ENCODE results near the gene NUBPL.

Gene NUBPL

GRCh38 chr14:31561155-31561846 lies at the start of gene NUBPL:
TSS of gene NUBPL (plus strand) at chr14:31561404. CDS start at chr14:31561440, 36 bp downstream.
- peak; percentile 96 for DNase-seq

GRCh38 chr14:31527087-31527486 lies 34.1 kb upstream of the NUBPL start:
- DNase-seq = no peak

GRCh38 chr14:31527546-31527945 lies 33.7 kb upstream of the NUBPL start:
- DNase-seq = no peak

GRCh38 chr14:31529053-31529452 lies 32.2 kb upstream of the NUBPL start:
- DNase-seq = no peak

- no peak for DNase-seq
Measured at GRCh38 chr14:31530136-31530535, 31.1 kb upstream of the NUBPL start.

GRCh38 chr14:31536201-31536960 lies 24.8 kb upstream of the NUBPL start:
- DNase-seq = no peak

- DNase-seq = no peak
Measured at GRCh38 chr14:31541702-31542101, 19.5 kb upstream of the NUBPL start.

- DNase-seq = no peak
Measured at GRCh38 chr14:31543969-31544799, 17.0 kb upstream of the NUBPL start.

- DNase-seq = no peak
Measured at GRCh38 chr14:31544816-31545215, 16.4 kb upstream of the NUBPL start.

- no peak for DNase-seq
Measured at GRCh38 chr14:31545328-31545727, 15.9 kb upstream of the NUBPL start.

- no peak for DNase-seq
Measured at GRCh38 chr14:31549817-31550216, 11.4 kb upstream of the NUBPL start.

GRCh38 chr14:31550589-31550988 lies 10.6 kb upstream of the NUBPL start:
- DNase-seq = no peak

GRCh38 chr14:31556191-31556590 lies 5.0 kb upstream of the NUBPL start:
- no peak for DNase-seq

GRCh38 chr14:31559939-31560338 lies 1.3 kb upstream of the NUBPL start:
- DNase-seq = no peak

GRCh38 chr14:31560759-31561154 lies 447 bp upstream of the NUBPL start:
- no peak for DNase-seq

- no peak for DNase-seq
Measured at GRCh38 chr14:31564194-31564593, 3.0 kb downstream of the NUBPL start.

- no peak for DNase-seq
Measured at GRCh38 chr14:31566456-31566855, 5.3 kb downstream of the NUBPL start.

- no peak for DNase-seq
Measured at GRCh38 chr14:31567655-31568054, 6.5 kb downstream of the NUBPL start.

- no peak for DNase-seq
Measured at GRCh38 chr14:31568161-31568560, 7.0 kb downstream of the NUBPL start.

GRCh38 chr14:31568671-31569070 lies 7.5 kb downstream of the NUBPL start:
- no peak for DNase-seq

GRCh38 chr14:31572955-31573354 lies 11.8 kb downstream of the NUBPL start:
- DNase-seq = no peak

GRCh38 chr14:31576949-31577348 lies 15.7 kb downstream of the NUBPL start:
- DNase-seq = no peak

GRCh38 chr14:31578266-31578665 lies 17.1 kb downstream of the NUBPL start:
- no peak for DNase-seq

All from activated CD4-positive, CD25-positive, alpha-beta regulatory T cell treated with anti-CD3 and anti-CD28 coated beads, Interleukin-2, amount 50 U/mL, for 72 hours (primary cell).